Uterus (tissue), 2 donors: ENCODE measurements around the gene SPNS2.

ENCODE experiments used
- CTCF ChIP-seq, 4 experiments: fragments of 200-600 bp in 2 of 4; fragments of 450-650 bp in 2 of 4; sonication (generic) in 2 of 4; IDR thresholded peaks; one replicate each; pipeline ENCODE4 v1.5.1; 2016 to 2019; ENCODE audit warnings: antibody characterized with exemption in 4 of 4, mild to moderate bottlenecking in 2 of 4, moderate library complexity in 1 of 4
- POLR2A ChIP-seq, 2 donors: fragments of 450-650 bp; IDR thresholded peaks; one replicate each; pipeline ENCODE4 v1.6.1; 2016; ENCODE audit warnings: antibody characterized with exemption in 2 of 2, mild to moderate bottlenecking in 1 of 2, moderate library complexity in 1 of 2

DNA sequence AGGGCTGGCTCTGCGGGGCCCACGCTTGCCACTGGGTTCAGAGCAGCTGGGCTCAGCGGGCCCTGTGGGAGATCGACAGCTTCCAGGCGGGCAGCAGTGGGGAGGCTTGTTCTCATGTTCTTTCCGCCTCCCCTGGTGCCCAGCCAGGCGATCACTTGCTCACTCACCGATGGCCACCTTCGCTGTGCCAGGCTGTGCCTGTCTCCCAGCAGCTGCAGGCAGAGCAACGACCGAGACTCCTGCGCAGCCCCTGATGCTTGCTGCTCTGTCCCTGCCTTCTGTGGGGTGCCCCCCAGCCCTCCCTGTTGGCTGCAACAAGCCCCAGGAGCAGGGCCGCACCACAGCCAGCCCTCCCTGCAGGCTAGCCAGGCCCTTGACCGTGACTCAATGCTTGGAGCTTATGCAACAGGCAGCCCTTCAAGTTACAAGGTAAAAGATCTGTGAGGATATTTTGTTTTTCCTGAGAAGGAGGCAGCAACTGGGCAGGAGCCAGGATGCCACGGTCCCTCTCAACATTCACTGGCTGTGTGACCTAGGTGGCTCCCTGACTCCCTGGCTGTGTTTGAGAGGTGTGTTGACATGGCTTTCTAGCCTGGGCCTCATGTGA is 9.6 kb upstream of the SPNS2 start:
- TF ChIP-seq POLR2A (IDR thresholded peaks at IDR 0.05) (no peak), CTCF (IDR thresholded peaks at IDR 0.05) (no peak)
